Measurements from ENCODE around the gene HIF1AN.
"Not testable (repeated sequence)": the region's sequence is repeated elsewhere in the genome, so short reads cannot be mapped to it uniquely, and the experiment has no call there.

- not testable (repeated sequence) for TF ChIP-seq CTCF (conservative IDR thresholded peaks at IDR 0.05 in 1 of 2, IDR thresholded peaks at IDR 0.05 in 1 of 2; ENCODE audit: extremely low read depth in 1 of 2, insufficient read depth in 1 of 2, low read depth in 1 of 2, low read length in 2 of 2); EZH2 (IDR thresholded peaks at IDR 0.05; ENCODE audit: borderline replicate concordance, low read length)
Measured at GRCh38 chr10:100575146-100575545, 39.4 kb downstream of the HIF1AN start.
